K562 (cell line): ENCODE data around the gene PACC1. TPM values are rescaled to one million over a fixed set of nuclear protein-coding genes. Genes with fewer than 3 reads are reported as not detected.

Experiments used
- ATAC-seq: fragments of 200-7000 bp; cut with Tn5 transposase; 3 replicates; pipeline ENCODE4 v1.9.1; 2020; ENCODE audit warnings: moderate library complexity
- BruUV-seq: library from RNA; stranded (reverse); fragments of 400-500 nt; replicated peaks from 2 replicates; lab custom pipeline; 2021; lab: Mats Ljungman, UMichigan
- CTCF ChIA-PET: fragments of 300-600 bp; formaldehyde crosslinking; extraction: SDS; loops from one replicate; lab custom pipeline; 2021; ENCODE audit warnings: low intra/inter-chr PET ratio; lab: Yijun Ruan, JAX
- POLR2A ChIA-PET: fragments of 300-600, 350-650 bp; sonication (Branson Sonifier 250); formaldehyde crosslinking; extraction: SDS; loops from one replicate; lab custom pipeline; 2021; ENCODE audit warnings: antibody characterized with exemption, inconsistent platforms; lab: Yijun Ruan, JAX
- DNase-seq, 4 experiments: peaks; one replicate each; pipeline versions ENCODE4 v3.0.0 to v3.0.0-alpha.2; 2011 to 2018; ENCODE audit warnings: low spot score in 3 of 4, mixed read lengths in 3 of 4; ENCODE audit errors: extremely low read depth in 1 of 4
- FAIRE-seq: peaks from 2 replicates; lab custom pipeline; 2011; peaks lifted over from hg19 to GRCh38; lab: Jason Lieb, UNC
- H2AFZ ChIP-seq: 2 replicates; pipeline ENCODE4 v1.6.0; 2011; ENCODE audit warnings: low read depth, low read length, control low read depth, inconsistent platforms
- H3K27ac ChIP-seq: fragments of 200-600 bp; 3 replicates; pipeline ENCODE4 v1.8.0; 2011; ENCODE audit warnings: low read depth, mild to moderate bottlenecking, control low read depth, inconsistent platforms, low read length, moderate library complexity, mixed read lengths; ENCODE audit errors: extremely low read depth
- H3K27me3 ChIP-seq, 2 experiments: fragments of 300-600 bp in 1 of 2; 2 replicates in 1 of 2; 3 replicates in 1 of 2; pipeline versions ENCODE4 v1.6.0 to v1.8.0; 2011; ENCODE audit warnings: inconsistent platforms in 2 of 2, low read length in 2 of 2, mild to moderate bottlenecking in 1 of 2, mixed read lengths in 1 of 2, moderate library complexity in 1 of 2; ENCODE audit not compliant: control insufficient read depth in 2 of 2, insufficient read depth in 2 of 2
- H3K36me3 ChIP-seq: fragments of 300-600 bp; 3 replicates; pipeline ENCODE4 v1.8.0; 2011; ENCODE audit warnings: mild to moderate bottlenecking, low read length, inconsistent platforms; ENCODE audit not compliant: control insufficient read depth, insufficient read depth
- H3K4me1 ChIP-seq, 2 experiments: fragments of 200-600 bp in 1 of 2; replicated peaks in 1 of 2; 2 replicates in 1 of 2; 3 replicates in 1 of 2; pipeline versions ENCODE4 v1.5.1 to v1.8.0; 2011; ENCODE audit warnings: inconsistent platforms in 2 of 2, low read length in 2 of 2, mild to moderate bottlenecking in 1 of 2, mixed read lengths in 1 of 2, moderate library complexity in 1 of 2; ENCODE audit not compliant: control insufficient read depth in 2 of 2, insufficient read depth in 2 of 2
- H3K4me2 ChIP-seq: 2 replicates; pipeline ENCODE4 v1.6.1; 2011; ENCODE audit warnings: low read length, control low read depth, inconsistent platforms, mixed read lengths; ENCODE audit not compliant: insufficient read depth
- H3K4me3 ChIP-seq: fragments of 200-600 bp; sonication (generic), shearing (Covaris generic); 2 replicates; pipeline ENCODE4 v1.5.1; 2016; ENCODE audit warnings: control low read depth, inconsistent platforms
- H3K79me2 ChIP-seq: fragments of 200-600 bp; 3 replicates; pipeline ENCODE4 v1.8.0; 2011; ENCODE audit warnings: low read length, inconsistent platforms; ENCODE audit not compliant: control insufficient read depth, insufficient read depth
- H3K9ac ChIP-seq, 2 experiments: 2 replicates each; pipeline versions ENCODE4 v1.6.0 to v1.6.1; 2011; ENCODE audit warnings: low read depth in 2 of 2, low read length in 2 of 2, control low read depth in 1 of 2, inconsistent platforms in 1 of 2, mild to moderate bottlenecking in 1 of 2, mixed read lengths in 1 of 2; ENCODE audit not compliant: insufficient read depth in 1 of 2
- H3K9me1 ChIP-seq: one replicate; pipeline ENCODE4 v1.6.0; 2011; ENCODE audit warnings: inconsistent platforms, mild to moderate bottlenecking, low read length, moderate library complexity; ENCODE audit not compliant: control insufficient read depth, insufficient read depth
- H3K9me3 ChIP-seq: replicated peaks from 2 replicates; pipeline ENCODE4 v1.5.1; 2011; ENCODE audit warnings: low read depth, low read length, inconsistent platforms; ENCODE audit not compliant: control insufficient read depth, insufficient read depth
- H4K20me1 ChIP-seq: replicated peaks from 2 replicates; pipeline ENCODE4 v1.6.1; 2011; ENCODE audit warnings: low read length, inconsistent platforms, mixed read lengths; ENCODE audit not compliant: control insufficient read depth, insufficient read depth
- BRF2 ChIP-seq: IDR thresholded peaks from 3 replicates; pipeline ENCODE4 v1.6.1; 2011; ENCODE audit warnings: borderline replicate concordance, mild to moderate bottlenecking; ENCODE audit not compliant: insufficient read length, insufficient read depth
- LCOR ChIP-seq: sonication (generic); formaldehyde crosslinking; IDR thresholded peaks from 2 replicates; pipeline ENCODE4 v1.8.0; 2022; ENCODE audit warnings: mild to moderate bottlenecking, missing genetic modification reagents
- SLC30A9 ChIP-seq: fragments of 250-450 bp; sonication (Bioruptor Pico); IDR thresholded peaks from 2 replicates; pipeline ENCODE4 v1.8.0; 2022; ENCODE audit warnings: mild to moderate bottlenecking, moderate library complexity
- SNRNP70 ChIP-seq: fragments of 200-400 bp; formaldehyde crosslinking; optimal IDR thresholded peaks from 2 replicates; pipeline ENCODE3; 2017; ENCODE audit warnings: low read depth, low read length
- ZBTB34 ChIP-seq: fragments of 250-450 bp; sonication (Bioruptor Pico); IDR thresholded peaks from 2 replicates; pipeline ENCODE4 v1.8.0; 2021; ENCODE audit warnings: mild to moderate bottlenecking, moderate library complexity
- ZHX1 ChIP-seq: fragments of 150-350 bp; conservative IDR thresholded peaks from 2 replicates; pipeline ENCODE4 v1.6.1; 2014; ENCODE audit warnings: low read length
- ZNF184 ChIP-seq: sonication (generic); formaldehyde crosslinking; IDR thresholded peaks from 2 replicates; pipeline ENCODE4 v1.5.0; 2020; ENCODE audit warnings: missing genetic modification reagents
- ZNF41 ChIP-seq: fragments of 250-450 bp; sonication (Bioruptor Pico); conservative IDR thresholded peaks from 2 replicates; pipeline ENCODE4 v1.4.0; 2020; ENCODE audit warnings: mild to moderate bottlenecking
- WGBS: fragments of 100-300 bp; shearing (Covaris generic); methylation state at CpG from one replicate; pipeline ENCODE4 v1.1.6; 2016; ENCODE audit warnings: low coverage, mixed read lengths; ENCODE audit not compliant: insufficient coverage; ENCODE audit errors: missing lambda C conversion rate; 5-methylcytosine and 5-hydroxymethylcytosine counted together
- in situ Hi-C: fragments of 300-500 bp; cut with MboI; formaldehyde crosslinking; loops from 4 replicates; pipeline ENCODE4 v1.15.0; 2018; ENCODE audit warnings: inconsistent platforms, mixed read lengths
- intact Hi-C: fragments of 100-400 bp; cut with micrococcal nuclease; formaldehyde crosslinking; loops from 2 replicates; pipeline ENCODE4 v1.14.2; 2022
- polyA plus RNA-seq, 8 experiments: library from polyadenylated mRNA; depleted of rRNA in 4 of 8; stranded (reverse) in 5 of 8; unstranded in 3 of 8; fragments of >200 nt; fragmentation: Nextera tagmentation in 2 of 8; fragmentation: Illumina TruSeq in 1 of 8; extraction: Ambion mirVana in 2 of 8; extraction: Trizol in 1 of 8; gene quantifications; 2 replicates each; pipeline versions ENCODE4 v1.2.1 to v1.2.3, GENCODE V29; 2011 to 2014; ENCODE audit warnings: inconsistent platforms in 1 of 8, missing spikeins in 1 of 8
- total RNA-seq, 7 experiments: library from RNA; depleted of rRNA in 6 of 7; stranded (reverse); fragments of >200 nt in 6 of 7; fragmentation: Illumina TruSeq in 2 of 7; extraction: Trizol in 2 of 7; gene quantifications; 2 replicates each; pipeline versions ENCODE4 v1.2.1 to v1.2.3, GENCODE V29; 2011 to 2021; ENCODE audit warnings: low replicate concordance in 1 of 7

Gene PACC1
- total and polyA plus RNA-seq, 9 of the 15 experiments (the other 6 are each of a cell fraction or from before 2014, with no cell fraction given), result 7.1 to 19.3 (median 14.9) TPM

GRCh38 chr1:212375986-212376385, 38.7 kb downstream of the PACC1 start:
- BruUV-seq, result no TSS peak
- H3K9ac ChIP-seq, result no peak overlapping the region
- 79% methylated on average over 5 of the region's 5 CpGs for WGBS
- no peaks in the 10 kb centered on the region for H4K20me1 ChIP-seq
- H3K4me3 ChIP-seq, result no peak overlapping the region
- peaks cover 47% of the 10 kb centered on the region for H3K36me3 ChIP-seq
- no peak overlapping the region for H3K27ac ChIP-seq
- no peak overlapping the region for H2AFZ ChIP-seq
- no peak for DNase-seq
- ChIA-PET CTCF (no interaction called here), POLR2A (interaction anchor here (1.1 to 1.5 kb wide), 2 partner anchors 8 to 13 kb away, joined by 3 to 4 read pairs; no protein-coding TSS in a partner anchor)
- intact Hi-C loops, result no loop called here
- H3K4me2 ChIP-seq, result no peak overlapping the region
- in situ Hi-C loops, result no loop called here
- no peaks in the 10 kb centered on the region for H3K9me1 ChIP-seq
- no peak for ATAC-seq
- no peak for FAIRE-seq
- no peaks in the 10 kb centered on the region for H3K9me3 ChIP-seq
- H3K27me3 ChIP-seq, result no peaks in the 10 kb centered on the region
- no peaks in the 10 kb centered on the region for H3K79me2 ChIP-seq
- no peaks in the 10 kb centered on the region for H3K4me1 ChIP-seq
- TF ChIP-seq LCOR (CRISPR knock-in tag) (no peak), ZHX1 (no peak), ZBTB34 (CRISPR knock-in tag) (no peak), BRF2 (no peak), SLC30A9 (CRISPR knock-in tag) (no peak), ZNF41 (no peak), ZNF184 (no peak), SNRNP70 (no peak)
